IMR-90 (cell line): ENCODE data around the gene ZNF593OS.

Experiments
- CEBPB ChIP-seq: IDR thresholded peaks from 2 replicates; pipeline ENCODE4 v1.6.1; 2012; ENCODE audit warnings: low read depth, low read length, improper control_type of control experiment
- FOS ChIP-seq: fragments of 150-350 bp; IDR thresholded peaks from 2 replicates; pipeline ENCODE4 v1.6.1; 2016; ENCODE audit warnings: low read depth, low read length
- MAFK ChIP-seq: IDR thresholded peaks from 2 replicates; pipeline ENCODE4 v1.6.1; 2012; ENCODE audit warnings: low read depth, low read length, improper control_type of control experiment
- MAZ ChIP-seq: IDR thresholded peaks from 2 replicates; pipeline ENCODE4 v1.6.1; 2012; ENCODE audit warnings: low read depth, mild to moderate bottlenecking, low read length, improper control_type of control experiment, moderate library complexity, borderline replicate concordance
- MXI1 ChIP-seq: IDR thresholded peaks from 2 replicates; pipeline ENCODE4 v1.6.1; 2012; ENCODE audit warnings: low read depth, mild to moderate bottlenecking, low read length, moderate library complexity, borderline replicate concordance
- NFE2L2 ChIP-seq: fragments of 150-350 bp; IDR thresholded peaks from 2 replicates; pipeline ENCODE4 v1.6.1; 2016; ENCODE audit warnings: low read depth, mild to moderate bottlenecking, low read length
- POLR2A ChIP-seq: IDR thresholded peaks from 2 replicates; pipeline ENCODE4 v1.6.1; 2012; ENCODE audit warnings: mild to moderate bottlenecking, low read depth, low read length
- RAD21 ChIP-seq: IDR thresholded peaks from 2 replicates; pipeline ENCODE4 v1.6.1; 2012; ENCODE audit warnings: low read length, improper control_type of control experiment
- RCOR1 ChIP-seq: IDR thresholded peaks from 2 replicates; pipeline ENCODE4 v1.6.1; 2012; ENCODE audit warnings: mild to moderate bottlenecking, low read length, improper control_type of control experiment; ENCODE audit not compliant: insufficient replicate concordance
- RFX5 ChIP-seq: IDR thresholded peaks from 2 replicates; pipeline ENCODE4 v1.8.0; 2012; ENCODE audit warnings: low read depth, mild to moderate bottlenecking, low read length, moderate library complexity
- TF ChIP-seq, protein P1 (sequence below): fragments of 150-350 bp; IDR thresholded peaks from 2 replicates; pipeline ENCODE4 v1.6.1; 2016; ENCODE audit warnings: low read depth, mild to moderate bottlenecking, low read length, moderate library complexity, borderline replicate concordance
- TF ChIP-seq, protein P2 (sequence below): conservative IDR thresholded peaks from 2 replicates; pipeline ENCODE4 v1.5.1; 2012; ENCODE audit warnings: mild to moderate bottlenecking, low read depth, low read length, improper control_type of control experiment
- TF ChIP-seq, protein P3 (sequence below): fragments of 150-350 bp; IDR thresholded peaks from 2 replicates; pipeline ENCODE4 v1.6.1; 2017; ENCODE audit warnings: mild to moderate bottlenecking, antibody characterized with exemption, low read length, low read depth

DNA sequence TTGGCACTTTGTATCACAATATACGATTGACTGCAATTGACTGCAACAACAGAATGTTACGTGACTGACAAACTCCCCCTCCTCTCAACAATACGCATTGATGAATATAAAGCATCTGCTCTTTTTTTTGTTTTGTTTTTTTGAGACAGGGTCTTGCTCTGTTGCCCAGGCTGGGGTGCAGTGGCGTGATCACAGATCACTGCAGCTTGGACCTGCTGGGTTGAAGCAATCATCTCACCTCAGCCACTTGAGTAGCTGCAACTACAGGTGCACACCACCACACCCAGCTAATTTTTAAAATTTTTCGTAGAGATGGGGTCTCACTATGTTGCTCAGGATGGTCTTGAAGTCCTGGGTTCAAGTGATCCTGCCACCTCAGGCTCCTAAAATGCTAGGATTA lies 41.1 kb upstream of the ZNF593OS start:
- TF ChIP-seq, protein P1, sequence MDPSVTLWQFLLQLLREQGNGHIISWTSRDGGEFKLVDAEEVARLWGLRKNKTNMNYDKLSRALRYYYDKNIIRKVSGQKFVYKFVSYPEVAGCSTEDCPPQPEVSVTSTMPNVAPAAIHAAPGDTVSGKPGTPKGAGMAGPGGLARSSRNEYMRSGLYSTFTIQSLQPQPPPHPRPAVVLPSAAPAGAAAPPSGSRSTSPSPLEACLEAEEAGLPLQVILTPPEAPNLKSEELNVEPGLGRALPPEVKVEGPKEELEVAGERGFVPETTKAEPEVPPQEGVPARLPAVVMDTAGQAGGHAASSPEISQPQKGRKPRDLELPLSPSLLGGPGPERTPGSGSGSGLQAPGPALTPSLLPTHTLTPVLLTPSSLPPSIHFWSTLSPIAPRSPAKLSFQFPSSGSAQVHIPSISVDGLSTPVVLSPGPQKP = no peak
- TF ChIP-seq, protein P2, sequence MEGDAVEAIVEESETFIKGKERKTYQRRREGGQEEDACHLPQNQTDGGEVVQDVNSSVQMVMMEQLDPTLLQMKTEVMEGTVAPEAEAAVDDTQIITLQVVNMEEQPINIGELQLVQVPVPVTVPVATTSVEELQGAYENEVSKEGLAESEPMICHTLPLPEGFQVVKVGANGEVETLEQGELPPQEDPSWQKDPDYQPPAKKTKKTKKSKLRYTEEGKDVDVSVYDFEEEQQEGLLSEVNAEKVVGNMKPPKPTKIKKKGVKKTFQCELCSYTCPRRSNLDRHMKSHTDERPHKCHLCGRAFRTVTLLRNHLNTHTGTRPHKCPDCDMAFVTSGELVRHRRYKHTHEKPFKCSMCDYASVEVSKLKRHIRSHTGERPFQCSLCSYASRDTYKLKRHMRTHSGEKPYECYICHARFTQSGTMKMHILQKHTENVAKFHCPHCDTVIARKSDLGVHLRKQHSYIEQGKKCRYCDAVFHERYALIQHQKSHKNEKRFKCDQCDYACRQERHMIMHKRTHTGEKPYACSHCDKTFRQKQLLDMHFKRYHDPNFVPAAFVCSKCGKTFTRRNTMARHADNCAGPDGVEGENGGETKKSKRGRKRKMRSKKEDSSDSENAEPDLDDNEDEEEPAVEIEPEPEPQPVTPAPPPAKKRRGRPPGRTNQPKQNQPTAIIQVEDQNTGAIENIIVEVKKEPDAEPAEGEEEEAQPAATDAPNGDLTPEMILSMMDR = no peak
- no peak for TF ChIP-seq RFX5
- TF ChIP-seq FOS = no peak
- no peak for TF ChIP-seq MXI1
- no peak for TF ChIP-seq RAD21
- TF ChIP-seq NFE2L2 = no peak
- TF ChIP-seq POLR2A = no peak
- no peak for TF ChIP-seq MAFK
- TF ChIP-seq CEBPB = no peak
- TF ChIP-seq MAZ = no peak
- TF ChIP-seq RCOR1 = no peak
- TF ChIP-seq, protein P3, sequence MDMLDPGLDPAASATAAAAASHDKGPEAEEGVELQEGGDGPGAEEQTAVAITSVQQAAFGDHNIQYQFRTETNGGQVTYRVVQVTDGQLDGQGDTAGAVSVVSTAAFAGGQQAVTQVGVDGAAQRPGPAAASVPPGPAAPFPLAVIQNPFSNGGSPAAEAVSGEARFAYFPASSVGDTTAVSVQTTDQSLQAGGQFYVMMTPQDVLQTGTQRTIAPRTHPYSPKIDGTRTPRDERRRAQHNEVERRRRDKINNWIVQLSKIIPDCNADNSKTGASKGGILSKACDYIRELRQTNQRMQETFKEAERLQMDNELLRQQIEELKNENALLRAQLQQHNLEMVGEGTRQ = no peak
